ENCODE data around the gene MAP4. TPM values are rescaled to one million over a fixed set of nuclear protein-coding genes. Genes with fewer than 3 reads are reported as not detected.

Gene MAP4
- total RNA-seq, 1 donor from 2014 or later = 54.6 TPM

- H3K4me3 Mint-ChIP-seq = no peak overlapping the region
- no peaks in the 10 kb centered on the region for H3K9me3 ChIP-seq (ENCODE audit: low read depth)
- peaks cover 7% of the 10 kb centered on the region for H3F3A ChIP-seq (ENCODE audit: low read depth)
- peaks cover 6% of the 10 kb centered on the region for H3K4me1 ChIP-seq
- DNase-seq (ENCODE audit: low spot score) = no peak
- H3K4me1 Mint-ChIP-seq = peaks cover 16% of the 10 kb centered on the region
- no peaks in the 10 kb centered on the region for H3K27me3 ChIP-seq
- peaks cover 94% of the 10 kb centered on the region for H3K79me2 ChIP-seq (ENCODE audit: low read depth)
- H3K4me2 ChIP-seq = no peak overlapping the region
- no peak overlapping the region for H3K27ac Mint-ChIP-seq
- peaks cover 2% of the 10 kb centered on the region for H3K36me3 Mint-ChIP-seq
- no peaks in the 10 kb centered on the region for H3K27me3 Mint-ChIP-seq (ENCODE audit: insufficient read depth, low read depth)
- H3K4me3 ChIP-seq = no peak overlapping the region
- H3K27ac ChIP-seq = no peak overlapping the region
- no peak overlapping the region for H2AFZ ChIP-seq (replicated peaks)
- peaks cover 12% of the 10 kb centered on the region for H4K20me1 ChIP-seq (ENCODE audit: low read depth)
- TF ChIP-seq EZH2phosphoT487 (IDR thresholded peaks at IDR 0.05) (no peak), CTCF (IDR thresholded peaks at IDR 0.05) (no peak), EZH2 (IDR thresholded peaks at IDR 0.05) (no peak)
- no peak overlapping the region for H3K9ac ChIP-seq
- H3K9me3 Mint-ChIP-seq = no peaks in the 10 kb centered on the region
- H3K36me3 ChIP-seq = no peaks in the 10 kb centered on the region
Observed at GRCh38 chr3:48034000-48034516, 17.8 kb upstream of the MAP4 start.

- no peak overlapping the region for H3K27ac Mint-ChIP-seq
- H3F3A ChIP-seq (ENCODE audit: low read depth) = peaks cover 6% of the 10 kb centered on the region
- H3K27me3 Mint-ChIP-seq (ENCODE audit: insufficient read depth, low read depth) = no peaks in the 10 kb centered on the region
Observed at GRCh38 chr3:48030188-48030587, 14.0 kb upstream of the MAP4 start.

GRCh38 chr3:48026951-48027908 is 11.0 kb upstream of the MAP4 start:
- Histone ChIP-seq H3K27me3 (no peaks in the 10 kb centered on the region), H3K4me2 (no peak overlapping the region), H2AFZ (replicated peaks) (no peak overlapping the region), H3F3A (ENCODE audit: low read depth) (no peaks in the 10 kb centered on the region), H3K36me3 (no peaks in the 10 kb centered on the region), H3K4me3 (no peak overlapping the region), H3K9ac (no peak overlapping the region), H3K27ac (no peak overlapping the region), H3K4me1 (peaks cover 16% of the 10 kb centered on the region), H3K9me3 (ENCODE audit: low read depth) (no peaks in the 10 kb centered on the region), H4K20me1 (ENCODE audit: low read depth) (peaks cover 7% of the 10 kb centered on the region), H3K79me2 (ENCODE audit: low read depth) (peaks cover 91% of the 10 kb centered on the region)
- Mint-ChIP-seq H3K36me3 (peaks cover 2% of the 10 kb centered on the region), H3K9me3 (no peaks in the 10 kb centered on the region), H3K4me1 (peaks cover 11% of the 10 kb centered on the region), H3K27ac (no peak overlapping the region), H3K27me3 (ENCODE audit: insufficient read depth, low read depth) (no peaks in the 10 kb centered on the region), H3K4me3 (no peak overlapping the region)
- DNase-seq (ENCODE audit: low spot score) = no peak
- TF ChIP-seq EZH2phosphoT487 (IDR thresholded peaks at IDR 0.05) = no peak
- TF ChIP-seq EZH2 (IDR thresholded peaks at IDR 0.05) = no peak
- TF ChIP-seq CTCF (IDR thresholded peaks at IDR 0.05) = no peak

More at GRCh38 chr3:48030188-48030587, 14.0 kb upstream of the MAP4 start:
- Histone ChIP-seq H3K9ac (no peak overlapping the region), H4K20me1 (ENCODE audit: low read depth) (peaks cover 9% of the 10 kb centered on the region), H3K4me1 (no peaks in the 10 kb centered on the region), H3K27ac (no peak overlapping the region), H3K9me3 (ENCODE audit: low read depth) (no peaks in the 10 kb centered on the region), H3K4me2 (no peak overlapping the region), H3K4me3 (no peak overlapping the region), H3K27me3 (no peaks in the 10 kb centered on the region), H3K79me2 (ENCODE audit: low read depth) (peaks cover 96% of the 10 kb centered on the region), H3K36me3 (no peaks in the 10 kb centered on the region), H2AFZ (replicated peaks) (no peak overlapping the region)
- Mint-ChIP-seq H3K4me1 (peaks cover 10% of the 10 kb centered on the region), H3K36me3 (peaks cover 2% of the 10 kb centered on the region), H3K9me3 (no peaks in the 10 kb centered on the region), H3K4me3 (no peak overlapping the region)
- DNase-seq (ENCODE audit: low spot score) = no peak
- TF ChIP-seq EZH2 (IDR thresholded peaks at IDR 0.05) (no peak), EZH2phosphoT487 (IDR thresholded peaks at IDR 0.05) (no peak), CTCF (IDR thresholded peaks at IDR 0.05) (no peak)

Measured in neural progenitor cell (in vitro differentiated cells).